Measurements from ENCODE around the gene COG6.

DNA sequence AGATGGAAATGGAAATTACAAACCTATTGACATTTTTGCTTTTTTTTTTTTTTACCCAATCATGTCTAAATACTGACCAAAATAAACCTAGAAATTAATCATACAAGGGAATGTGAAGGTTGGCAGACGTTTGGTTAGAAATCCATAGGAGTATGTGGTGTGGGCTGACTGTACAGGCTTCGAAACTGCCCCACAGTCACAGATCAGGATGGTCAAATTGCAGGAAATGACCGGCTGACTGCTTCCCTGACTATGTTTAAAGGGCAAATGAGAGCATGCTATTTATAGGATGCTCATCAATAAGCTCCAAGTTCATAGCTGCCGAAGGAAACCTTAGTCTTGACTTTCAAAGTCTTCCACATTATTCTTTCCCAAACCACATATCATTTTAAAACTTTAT is 118.4 kb downstream of the COG6 start:
- TF ChIP-seq, protein P1, sequence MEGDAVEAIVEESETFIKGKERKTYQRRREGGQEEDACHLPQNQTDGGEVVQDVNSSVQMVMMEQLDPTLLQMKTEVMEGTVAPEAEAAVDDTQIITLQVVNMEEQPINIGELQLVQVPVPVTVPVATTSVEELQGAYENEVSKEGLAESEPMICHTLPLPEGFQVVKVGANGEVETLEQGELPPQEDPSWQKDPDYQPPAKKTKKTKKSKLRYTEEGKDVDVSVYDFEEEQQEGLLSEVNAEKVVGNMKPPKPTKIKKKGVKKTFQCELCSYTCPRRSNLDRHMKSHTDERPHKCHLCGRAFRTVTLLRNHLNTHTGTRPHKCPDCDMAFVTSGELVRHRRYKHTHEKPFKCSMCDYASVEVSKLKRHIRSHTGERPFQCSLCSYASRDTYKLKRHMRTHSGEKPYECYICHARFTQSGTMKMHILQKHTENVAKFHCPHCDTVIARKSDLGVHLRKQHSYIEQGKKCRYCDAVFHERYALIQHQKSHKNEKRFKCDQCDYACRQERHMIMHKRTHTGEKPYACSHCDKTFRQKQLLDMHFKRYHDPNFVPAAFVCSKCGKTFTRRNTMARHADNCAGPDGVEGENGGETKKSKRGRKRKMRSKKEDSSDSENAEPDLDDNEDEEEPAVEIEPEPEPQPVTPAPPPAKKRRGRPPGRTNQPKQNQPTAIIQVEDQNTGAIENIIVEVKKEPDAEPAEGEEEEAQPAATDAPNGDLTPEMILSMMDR (IDR thresholded peaks at IDR 0.05), result no peak
- no peak for TF ChIP-seq POLR2AphosphoS5 (IDR thresholded peaks at IDR 0.05)

Data from suprapubic skin (tissue), 3 donors.